Muscle of leg (tissue), 11 donors: Measurements from ENCODE around the gene TMX1. TPM values are rescaled to one million over a fixed set of nuclear protein-coding genes. Genes with fewer than 3 reads are reported as not detected.

ENCODE experiments used
- DNase-seq: peaks from one replicate; pipeline ENCODE4 v3.0.0; 2013
- H3K27ac ChIP-seq: one replicate; pipeline ENCODE4 v1.5.1; 2013; ENCODE audit warnings: mild to moderate bottlenecking, low read length, control low read depth
- H3K27me3 ChIP-seq: one replicate; pipeline ENCODE4 v1.6.1; 2013; ENCODE audit warnings: low read length; ENCODE audit not compliant: control insufficient read depth, insufficient read depth
- H3K36me3 ChIP-seq: one replicate; pipeline ENCODE4 v1.6.1; 2013; ENCODE audit warnings: low read length; ENCODE audit not compliant: control insufficient read depth, insufficient read depth
- H3K4me1 ChIP-seq: one replicate; pipeline ENCODE4 v1.6.1; 2013; ENCODE audit warnings: low read length; ENCODE audit not compliant: control insufficient read depth, insufficient read depth
- H3K4me3 ChIP-seq: one replicate; pipeline ENCODE4 v1.5.1; 2013; ENCODE audit warnings: low read length, control low read depth
- H3K9me3 ChIP-seq: replicated peaks from 2 replicates; pipeline ENCODE4 v1.6.1; 2013; ENCODE audit warnings: low read depth, low read length; ENCODE audit not compliant: control insufficient read depth
- WGBS: methylation state at CpG from one replicate; pipeline ENCODE4 v1.1.5; 2013; ENCODE audit warnings: missing lambda C conversion rate; ENCODE audit not compliant: insufficient coverage; 5-methylcytosine and 5-hydroxymethylcytosine counted together
- polyA plus RNA-seq, 8 donors: library from polyadenylated mRNA; unstranded; fragments of 120-200 nt; gene quantifications; one replicate each; pipeline versions ENCODE4 v1.2.1 to v1.2.3, GENCODE V29; 2013; ENCODE audit warnings: inconsistent platforms in 1 of 8, low replicate concordance in 1 of 8; ENCODE audit not compliant: insufficient read length in 8 of 8, insufficient read depth in 1 of 8
- total RNA-seq: library from RNA; stranded (reverse); fragments of 120-200 nt; gene quantifications from one replicate; pipeline ENCODE4 v1.2.4, GENCODE V29; 2013

Gene TMX1
- total and polyA plus RNA-seq, 9 donors: 20.4 to 36.7 (median 28.2) TPM

DNA sequence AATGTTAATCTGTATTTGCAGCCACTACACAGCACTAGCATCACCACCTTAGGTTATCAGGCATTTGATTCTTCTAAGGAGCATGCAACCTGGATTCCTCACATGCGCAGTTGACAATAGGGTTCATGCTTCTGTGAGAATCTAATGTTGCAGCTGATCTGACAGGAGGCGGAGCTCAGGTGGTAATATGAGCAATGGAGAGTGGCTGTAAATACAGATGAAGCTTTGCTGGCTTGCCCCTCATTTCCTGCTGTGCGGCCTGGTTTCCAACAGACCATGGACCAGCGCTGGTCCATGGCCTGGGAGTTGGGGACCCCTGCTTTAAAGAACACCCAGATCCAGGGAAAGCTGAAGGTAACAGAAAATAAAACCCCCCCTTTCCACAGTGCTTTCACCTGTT, 51.0 kb downstream of the TMX1 start:
- H3K36me3 ChIP-seq: no peaks in the 10 kb centered on the region
- H3K4me1 ChIP-seq: peaks cover 14% of the 10 kb centered on the region
- no peaks in the 10 kb centered on the region for H3K27me3 ChIP-seq
- WGBS: no CpG with 5 or more reads among the region's 4 CpGs
- no peak overlapping the region for H3K27ac ChIP-seq
- DNase-seq: no peak
- peaks cover 3% of the 10 kb centered on the region for H3K9me3 ChIP-seq
- no peak overlapping the region for H3K4me3 ChIP-seq

GRCh38 chr14:51293149-51293911, 53.3 kb downstream of the TMX1 start:
- H3K36me3 ChIP-seq: no peaks in the 10 kb centered on the region
- peaks cover 14% of the 10 kb centered on the region for H3K4me1 ChIP-seq
- peaks cover 3% of the 10 kb centered on the region for H3K9me3 ChIP-seq
- H3K27me3 ChIP-seq: no peaks in the 10 kb centered on the region
- peak; percentile 94 for DNase-seq
- peak overlapping the region; percentile 26 for H3K27ac ChIP-seq
- H3K4me3 ChIP-seq: no peak overlapping the region
- 17% methylated on average over 3 of the region's 7 CpGs for WGBS

DNA sequence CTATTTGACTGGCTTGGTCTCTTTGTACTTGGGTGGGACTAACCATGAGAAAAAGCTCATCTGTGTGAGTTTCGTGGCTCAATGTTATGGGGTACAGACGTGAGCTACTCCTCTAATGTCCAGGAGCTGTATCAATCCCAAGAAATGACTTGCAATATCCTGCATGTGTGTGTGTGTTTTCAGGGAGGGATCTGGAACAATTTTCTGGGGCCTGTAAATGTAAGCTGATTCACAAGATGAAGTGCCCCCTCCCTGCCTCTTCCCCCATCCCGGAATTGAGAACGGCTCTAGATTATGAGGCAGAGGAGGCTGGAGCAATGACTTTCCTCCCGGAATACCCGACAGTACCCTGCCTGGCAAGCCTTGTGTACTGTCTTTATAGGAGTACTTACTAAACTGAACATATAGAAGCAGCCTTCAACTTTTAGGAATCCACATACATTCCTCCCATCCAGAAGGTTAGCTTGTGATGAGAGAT, 53.9 kb downstream of the TMX1 start:
- Histone ChIP-seq H3K27ac (peak overlapping the region; percentile 26), H3K36me3 (no peaks in the 10 kb centered on the region), H3K4me1 (peaks cover 14% of the 10 kb centered on the region), H3K27me3 (no peaks in the 10 kb centered on the region), H3K9me3 (peaks cover 3% of the 10 kb centered on the region), H3K4me3 (no peak overlapping the region)
- WGBS: 100% methylated on average over 1 of the region's 6 CpGs
- peak; percentile 74 for DNase-seq

DNA sequence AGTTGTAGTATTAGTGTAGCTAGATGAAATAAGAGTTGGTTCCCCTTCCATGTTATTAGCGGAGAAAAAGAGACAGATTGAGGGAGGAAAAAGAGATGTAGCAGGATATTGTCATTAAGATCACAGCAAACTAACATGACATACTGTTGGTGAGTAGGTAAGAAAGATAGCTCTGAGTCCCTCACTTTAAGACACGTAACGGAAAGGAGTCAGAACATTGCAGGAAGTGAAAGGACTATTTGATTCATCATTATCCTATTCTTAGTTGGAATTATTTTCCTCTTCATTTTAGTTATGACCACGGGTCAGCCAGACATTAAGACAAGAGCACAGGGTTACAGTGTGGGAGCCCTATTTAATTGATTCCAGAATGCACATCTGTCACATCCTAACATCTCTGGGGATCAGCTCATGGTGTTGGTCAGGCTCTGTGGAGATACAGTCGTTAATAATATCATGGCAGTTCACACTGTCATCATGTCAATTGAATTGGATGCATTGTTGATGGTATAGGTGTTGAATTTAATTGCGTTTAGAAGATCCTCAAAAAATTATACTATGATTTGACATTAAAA, 55.0 kb downstream of the TMX1 start:
- Histone ChIP-seq H3K4me1 (peaks cover 14% of the 10 kb centered on the region), H3K27ac (no peak overlapping the region), H3K9me3 (peaks cover 3% of the 10 kb centered on the region), H3K36me3 (no peaks in the 10 kb centered on the region), H3K4me3 (no peak overlapping the region), H3K27me3 (no peaks in the 10 kb centered on the region)
- no peak for DNase-seq
- WGBS: no CpG with 5 or more reads among the region's 6 CpGs

DNA sequence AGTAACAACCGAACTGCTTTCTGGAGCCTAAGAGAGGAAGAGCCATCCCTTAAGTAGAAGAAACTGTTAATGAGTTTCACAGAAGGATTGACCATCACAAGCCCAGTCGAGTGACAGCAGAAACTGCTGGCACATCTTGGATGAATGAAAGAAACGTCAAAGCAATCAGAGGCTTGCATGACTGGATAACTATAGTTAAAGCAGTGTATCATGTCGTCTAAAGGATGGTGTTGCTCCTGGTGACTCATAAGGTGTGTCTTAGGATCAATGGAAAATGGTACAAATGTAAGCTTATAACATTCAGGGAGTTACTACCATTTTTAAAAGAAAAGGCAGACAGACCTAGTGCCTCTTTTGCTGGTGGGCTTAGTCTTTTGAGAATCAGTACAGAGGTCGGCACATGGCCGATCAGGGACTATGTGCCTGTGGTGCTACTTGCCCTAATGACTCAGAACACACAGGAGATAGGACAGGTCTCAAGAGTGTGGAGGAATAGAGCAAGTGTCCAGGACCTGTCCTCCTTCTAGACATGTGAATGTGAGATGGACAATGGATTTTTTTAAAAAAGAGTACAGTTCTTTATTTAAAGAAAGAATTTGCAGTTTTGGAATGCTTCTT, 55.7 kb downstream of the TMX1 start:
- Histone ChIP-seq H3K4me3 (no peak overlapping the region), H3K27ac (no peak overlapping the region), H3K27me3 (no peaks in the 10 kb centered on the region), H3K36me3 (no peaks in the 10 kb centered on the region), H3K9me3 (peaks cover 2% of the 10 kb centered on the region), H3K4me1 (peaks cover 14% of the 10 kb centered on the region)
- no peak for DNase-seq
- 46% methylated on average over 4 of the region's 6 CpGs for WGBS

DNA sequence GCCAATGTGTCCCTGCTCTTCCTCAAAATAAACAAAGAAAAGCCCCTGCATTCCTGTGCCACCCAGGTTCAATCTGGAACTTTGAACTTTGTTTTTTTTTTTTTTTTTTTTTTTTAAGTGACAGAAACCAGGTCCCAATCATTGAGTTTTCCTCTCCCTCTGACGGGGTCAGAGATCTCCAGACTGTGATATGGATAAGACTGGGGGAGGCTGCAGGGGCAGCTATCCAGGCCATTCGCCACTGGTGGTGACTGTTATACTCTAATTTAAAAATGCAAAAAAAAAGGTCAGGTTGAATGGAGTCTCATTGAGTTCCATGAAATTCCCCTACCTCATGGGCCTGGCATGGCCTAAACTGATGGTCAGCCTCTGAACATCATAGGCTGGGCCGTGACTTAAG, 57.0 kb downstream of the TMX1 start:
- Histone ChIP-seq H3K27ac (no peak overlapping the region), H3K4me3 (no peak overlapping the region), H3K4me1 (peaks cover 11% of the 10 kb centered on the region), H3K27me3 (no peaks in the 10 kb centered on the region), H3K36me3 (no peaks in the 10 kb centered on the region), H3K9me3 (no peaks in the 10 kb centered on the region)
- DNase-seq: no peak
- WGBS: no CpG with 5 or more reads among the region's 3 CpGs

- Histone ChIP-seq H3K4me3 (no peak overlapping the region), H3K27me3 (no peaks in the 10 kb centered on the region), H3K4me1 (peaks cover 4% of the 10 kb centered on the region), H3K27ac (no peak overlapping the region), H3K9me3 (no peaks in the 10 kb centered on the region), H3K36me3 (no peaks in the 10 kb centered on the region)
- no peak for DNase-seq
- no CpG with 5 or more reads among the region's 1 CpG for WGBS
These were observed 58.8 kb downstream of the TMX1 start for GRCh38 chr14:51298895-51299294.

DNA sequence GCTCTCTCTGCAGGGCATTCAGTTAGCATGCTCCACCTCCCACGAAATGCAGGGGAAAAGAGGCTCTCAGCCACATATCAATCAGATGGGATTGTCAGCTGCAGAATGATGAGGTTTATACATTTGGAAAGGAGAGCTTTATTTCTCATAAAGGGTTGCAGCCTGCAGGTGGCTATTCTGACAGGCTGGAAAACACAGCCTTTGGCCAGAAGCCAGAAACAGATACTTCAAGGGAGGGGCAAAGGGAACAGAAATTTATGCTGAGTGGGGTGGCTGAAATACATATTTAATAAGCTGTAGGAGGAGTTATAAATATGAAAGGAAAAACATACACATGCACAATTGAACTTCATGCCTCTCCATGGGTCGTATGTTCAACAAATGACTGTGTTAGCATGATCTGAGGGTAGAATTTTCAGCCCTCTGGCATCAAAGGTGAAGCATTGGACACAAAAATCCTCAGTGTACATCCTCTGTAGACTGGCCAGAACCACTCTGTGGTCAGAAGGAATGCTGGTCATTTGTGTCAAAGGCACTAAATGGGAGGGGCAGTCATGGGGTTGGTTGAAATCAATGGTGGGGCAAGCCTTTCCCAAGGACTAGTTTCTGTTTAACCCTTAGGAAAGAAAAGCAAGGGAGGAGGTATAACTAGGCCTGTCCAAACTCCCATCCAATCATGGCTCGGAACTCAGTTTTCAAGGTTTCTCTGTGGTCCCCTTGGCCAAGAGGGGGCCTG, 62.4 kb downstream of the TMX1 start:
- no CpG with 5 or more reads among the region's 3 CpGs for WGBS
- H3K4me3 ChIP-seq: no peak overlapping the region

GRCh38 chr14:51304438-51304837, 64.4 kb downstream of the TMX1 start:
- DNase-seq: no peak
- Histone ChIP-seq H3K4me3 (no peak overlapping the region), H3K27ac (no peak overlapping the region), H3K27me3 (no peaks in the 10 kb centered on the region), H3K36me3 (no peaks in the 10 kb centered on the region), H3K4me1 (peaks cover 7% of the 10 kb centered on the region), H3K9me3 (no peaks in the 10 kb centered on the region)
- WGBS: no CpG with 5 or more reads among the region's 5 CpGs

More for the DNA sequence above, 62.4 kb downstream of the TMX1 start:
- no peak for DNase-seq
- H3K9me3 ChIP-seq: no peaks in the 10 kb centered on the region
- H3K27ac ChIP-seq: no peak overlapping the region
- H3K27me3 ChIP-seq: no peaks in the 10 kb centered on the region
- H3K4me1 ChIP-seq: peaks cover 4% of the 10 kb centered on the region
- H3K36me3 ChIP-seq: no peaks in the 10 kb centered on the region

DNA sequence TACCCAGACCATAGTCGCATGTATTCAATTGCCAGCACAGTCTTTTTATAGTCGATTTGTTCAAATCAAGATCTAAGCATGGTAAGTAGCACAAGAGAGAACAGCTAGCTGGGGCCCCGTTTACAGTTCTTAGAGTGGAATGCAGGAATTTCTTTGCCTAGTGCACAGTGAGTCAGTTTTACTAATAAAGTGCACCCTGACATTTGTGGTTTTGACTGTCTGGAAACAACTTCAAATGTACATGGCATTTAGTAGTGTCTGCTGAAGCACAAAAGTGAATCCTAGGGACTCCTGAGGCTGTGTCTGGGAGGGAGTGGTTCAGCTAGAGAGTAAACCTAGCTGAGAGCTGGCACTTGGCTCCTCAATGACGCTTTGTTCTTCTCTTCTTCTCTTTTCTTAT, 64.9 kb downstream of the TMX1 start:
- H3K36me3 ChIP-seq: no peaks in the 10 kb centered on the region
- no peak for DNase-seq
- peaks cover 7% of the 10 kb centered on the region for H3K4me1 ChIP-seq
- no peak overlapping the region for H3K27ac ChIP-seq
- no peaks in the 10 kb centered on the region for H3K27me3 ChIP-seq
- no peaks in the 10 kb centered on the region for H3K9me3 ChIP-seq
- no peak overlapping the region for H3K4me3 ChIP-seq
- WGBS: 33% methylated on average over 1 of the region's 4 CpGs
